Measurements from ENCODE around the gene APRT.

The APRT gene

DNA sequence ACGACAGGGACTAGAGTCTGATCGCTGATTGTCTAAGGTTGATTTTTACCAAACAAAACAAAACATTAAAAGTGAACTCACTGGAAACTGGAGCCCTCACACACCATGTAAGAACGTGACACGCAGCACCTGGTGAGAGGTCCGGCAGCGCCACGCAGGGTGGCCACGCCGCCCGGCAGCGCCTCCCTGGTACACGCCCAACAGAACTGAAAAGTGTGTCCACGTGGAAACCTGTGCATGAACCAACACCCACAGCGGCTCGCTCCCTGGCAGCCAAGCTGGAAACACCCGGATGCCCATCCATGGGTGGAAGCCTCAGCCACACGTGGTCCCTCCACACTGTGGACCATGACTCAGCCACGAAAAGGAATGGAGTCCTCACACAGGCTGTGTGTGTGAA lies 35.9 kb upstream of the APRT start:
- TF ChIP-seq, protein P1, sequence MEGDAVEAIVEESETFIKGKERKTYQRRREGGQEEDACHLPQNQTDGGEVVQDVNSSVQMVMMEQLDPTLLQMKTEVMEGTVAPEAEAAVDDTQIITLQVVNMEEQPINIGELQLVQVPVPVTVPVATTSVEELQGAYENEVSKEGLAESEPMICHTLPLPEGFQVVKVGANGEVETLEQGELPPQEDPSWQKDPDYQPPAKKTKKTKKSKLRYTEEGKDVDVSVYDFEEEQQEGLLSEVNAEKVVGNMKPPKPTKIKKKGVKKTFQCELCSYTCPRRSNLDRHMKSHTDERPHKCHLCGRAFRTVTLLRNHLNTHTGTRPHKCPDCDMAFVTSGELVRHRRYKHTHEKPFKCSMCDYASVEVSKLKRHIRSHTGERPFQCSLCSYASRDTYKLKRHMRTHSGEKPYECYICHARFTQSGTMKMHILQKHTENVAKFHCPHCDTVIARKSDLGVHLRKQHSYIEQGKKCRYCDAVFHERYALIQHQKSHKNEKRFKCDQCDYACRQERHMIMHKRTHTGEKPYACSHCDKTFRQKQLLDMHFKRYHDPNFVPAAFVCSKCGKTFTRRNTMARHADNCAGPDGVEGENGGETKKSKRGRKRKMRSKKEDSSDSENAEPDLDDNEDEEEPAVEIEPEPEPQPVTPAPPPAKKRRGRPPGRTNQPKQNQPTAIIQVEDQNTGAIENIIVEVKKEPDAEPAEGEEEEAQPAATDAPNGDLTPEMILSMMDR (IDR thresholded peaks at IDR 0.05): no peak

DNA sequence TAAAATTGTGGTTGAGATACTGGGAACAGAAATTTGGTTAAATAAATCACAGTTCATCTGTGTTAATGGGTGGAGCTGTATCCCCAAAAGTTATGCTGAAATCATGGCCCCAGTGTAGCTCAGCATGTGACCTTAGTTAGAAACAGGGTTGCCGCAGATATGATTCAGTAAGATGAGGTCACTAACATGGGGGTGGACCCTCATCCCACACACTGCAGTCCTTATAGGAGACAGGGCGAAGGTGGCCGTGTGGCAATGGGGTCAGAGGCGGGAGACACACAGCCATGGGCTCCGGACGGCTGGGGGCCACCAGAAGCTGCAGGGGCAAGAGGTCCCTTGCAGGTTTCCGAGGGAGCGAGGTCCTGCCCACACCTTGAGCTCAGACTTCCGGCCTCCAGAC lies 34.4 kb upstream of the APRT start:
- TF ChIP-seq, protein P1 (IDR thresholded peaks at IDR 0.05): no peak

DNA sequence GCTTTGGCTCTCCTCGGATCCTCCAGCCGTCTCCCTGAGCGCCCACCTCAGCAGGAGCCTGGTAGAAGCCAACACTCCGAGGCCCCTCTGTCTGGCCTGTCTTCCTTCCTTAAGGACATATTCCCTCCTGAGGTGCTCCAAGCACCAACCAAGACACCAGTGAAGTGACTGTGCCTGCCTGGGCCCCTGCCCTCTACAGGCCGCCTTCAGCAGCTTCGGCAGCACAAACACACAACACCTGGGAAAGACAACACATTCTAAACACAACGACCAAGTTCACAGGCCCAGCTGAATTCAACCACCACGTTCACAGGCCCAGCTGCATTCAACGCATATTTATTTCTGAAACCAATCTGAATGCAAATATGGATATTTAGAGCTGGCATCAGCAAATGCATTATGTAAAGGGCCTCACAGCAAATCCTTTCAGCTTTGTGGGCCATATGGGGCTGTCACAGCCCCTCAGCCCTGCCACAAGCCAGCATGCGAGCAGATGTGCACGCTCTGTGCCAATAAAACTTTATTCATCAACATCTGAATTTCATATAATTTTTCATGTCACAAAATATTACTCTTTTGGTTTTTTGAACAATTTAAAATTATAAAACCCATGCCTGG lies 32.8 kb upstream of the APRT start:
- TF ChIP-seq, protein P1 (IDR thresholded peaks at IDR 0.05): peak; percentile 50

DNA sequence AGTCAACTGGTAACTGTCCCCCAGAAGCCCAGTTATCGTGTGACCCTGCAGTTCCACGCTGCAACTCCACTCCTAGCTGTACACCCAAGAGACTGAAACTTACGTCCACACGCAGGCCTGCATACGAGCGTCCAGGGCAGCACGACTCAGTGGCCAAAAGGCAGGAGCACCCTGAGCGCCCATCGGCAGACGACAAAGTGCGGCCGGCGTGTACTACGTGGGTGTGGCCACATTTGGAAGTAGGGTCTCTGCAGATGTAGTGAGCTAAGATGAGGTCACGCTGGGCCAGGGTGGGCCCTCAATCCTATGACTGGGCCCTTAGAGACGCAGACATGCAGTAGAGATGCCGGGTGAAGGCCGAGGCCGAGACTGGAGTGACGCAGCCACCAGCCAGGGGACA lies 31.5 kb upstream of the APRT start:
- TF ChIP-seq, protein P1 (IDR thresholded peaks at IDR 0.05): no peak

DNA sequence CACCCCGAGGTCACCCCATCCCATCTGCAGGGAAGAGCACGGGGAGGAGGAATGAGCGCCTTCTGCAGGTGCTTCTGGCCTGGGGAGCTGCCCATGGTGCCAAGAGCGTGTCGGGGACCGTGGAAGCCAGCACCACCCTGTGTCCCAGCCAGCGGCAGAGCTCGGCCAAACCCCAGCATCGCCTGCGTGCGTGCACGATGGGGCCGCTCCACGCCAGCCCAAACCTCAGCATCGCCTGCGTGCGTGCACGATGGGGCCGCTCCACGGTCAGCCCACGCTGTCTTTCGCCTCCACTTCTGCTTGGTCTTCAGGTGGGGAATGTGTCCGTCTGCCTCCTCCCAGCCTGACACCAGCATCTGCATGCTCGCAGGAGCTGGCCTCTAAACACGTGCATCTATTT lies 31.1 kb upstream of the APRT start:
- TF ChIP-seq, protein P1 (IDR thresholded peaks at IDR 0.05): no peak

DNA sequence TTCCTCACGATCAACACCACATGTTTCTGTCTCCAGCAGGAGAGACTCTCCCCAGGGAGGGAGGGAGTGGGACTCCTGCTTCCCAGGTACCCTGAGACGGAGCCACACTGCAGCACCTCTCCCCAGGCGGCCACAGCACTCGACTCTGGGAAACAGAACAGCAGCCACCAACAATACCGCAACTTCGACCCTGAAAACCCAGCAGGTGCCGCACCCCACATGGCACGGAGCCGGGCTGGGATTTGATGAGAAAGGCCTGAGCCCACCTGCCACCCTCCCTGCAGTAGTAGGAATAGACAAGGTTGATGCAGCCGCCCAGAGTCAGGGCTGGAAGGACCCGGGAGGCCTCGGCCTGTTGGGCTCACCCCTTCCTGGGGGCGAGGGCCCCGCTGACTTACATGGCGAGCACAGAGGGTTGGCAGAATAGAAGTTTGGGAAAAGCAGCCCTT lies 30.6 kb upstream of the APRT start:
- TF ChIP-seq, protein P1 (IDR thresholded peaks at IDR 0.05): no peak

DNA sequence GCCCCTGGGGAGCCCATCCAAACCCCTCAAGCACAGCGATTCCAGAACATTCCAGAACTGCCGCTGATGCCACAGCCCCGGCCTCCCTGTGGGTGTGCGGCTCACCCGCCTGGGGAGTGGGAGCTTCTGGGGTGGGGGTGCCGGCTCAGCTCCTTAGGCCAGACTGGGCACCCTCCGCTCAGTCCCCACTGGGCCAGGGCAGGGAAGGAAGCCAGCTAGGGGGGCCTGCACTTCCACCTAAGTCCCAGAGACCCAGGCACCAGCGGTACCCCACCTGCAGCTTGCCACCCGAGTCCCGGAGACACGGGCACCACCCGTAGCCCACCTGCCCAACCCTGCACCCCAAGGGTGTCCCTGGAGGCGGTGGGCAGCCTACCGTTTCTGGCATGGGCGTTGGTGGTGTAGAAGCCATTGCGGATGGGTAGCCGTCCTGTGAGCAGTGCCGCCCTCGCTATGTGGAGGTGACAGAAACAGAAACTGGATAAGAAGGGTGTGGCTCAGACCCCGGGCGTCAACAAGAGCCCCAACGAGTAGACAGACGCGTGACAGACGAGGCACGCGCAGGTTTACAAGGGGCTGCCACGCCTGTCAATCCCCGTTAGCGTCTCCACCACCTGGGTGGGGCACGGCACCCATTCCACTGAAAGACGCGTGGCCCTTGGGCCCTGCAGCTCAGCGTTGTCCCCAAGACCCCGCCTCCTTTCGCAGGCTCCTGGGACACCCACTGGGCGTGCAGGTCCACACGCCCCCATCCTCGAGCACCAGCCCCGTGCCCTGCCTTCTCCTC lies 30.0 kb upstream of the APRT start:
- TF ChIP-seq, protein P1 (IDR thresholded peaks at IDR 0.05): no peak
